Endodermal cell (in vitro differentiated cells): Measurements from ENCODE around the gene COL11A1. TPM values are rescaled to one million over a fixed set of nuclear protein-coding genes. Genes with fewer than 3 reads are reported as not detected.

Experiments used
- DNase-seq: peaks from one replicate; pipeline ENCODE4 v3.0.0-alpha.2; 2017
- H3K27ac ChIP-seq: 2 replicates; pipeline ENCODE4 v1.5.1; 2013; ENCODE audit warnings: mild to moderate bottlenecking, low read depth, low read length, moderate library complexity
- H3K27me3 ChIP-seq: 2 replicates; pipeline ENCODE4 v1.6.1; 2013; ENCODE audit warnings: mild to moderate bottlenecking, low read length, moderate library complexity; ENCODE audit not compliant: insufficient read depth, control insufficient read depth, poor library complexity, severe bottlenecking
- H3K36me3 ChIP-seq: 2 replicates; pipeline ENCODE4 v1.7.0; 2013; ENCODE audit warnings: mild to moderate bottlenecking, low read length, moderate library complexity; ENCODE audit not compliant: control insufficient read depth, insufficient read depth
- H3K4me1 ChIP-seq: one replicate; pipeline ENCODE4 v1.7.0; 2013; ENCODE audit warnings: low read length; ENCODE audit not compliant: control insufficient read depth, insufficient read depth
- H3K4me3 ChIP-seq: 2 replicates; pipeline ENCODE4 v1.5.1; 2013; ENCODE audit warnings: mild to moderate bottlenecking, low read length, moderate library complexity
- H3K9ac ChIP-seq: 2 replicates; pipeline ENCODE4 v1.6.1; 2013; ENCODE audit warnings: mild to moderate bottlenecking, low read length, moderate library complexity; ENCODE audit not compliant: poor library complexity, severe bottlenecking; ENCODE audit errors: extremely low read depth
- H3K9me3 ChIP-seq: 2 replicates; pipeline ENCODE4 v1.6.1; 2013; ENCODE audit warnings: mild to moderate bottlenecking, low read length, moderate library complexity; ENCODE audit not compliant: control insufficient read depth
- H3K27ac Mint-ChIP-seq: 2 replicates; pipeline ENCODE4 v1.8.0; 2020; ENCODE audit warnings: mixed read lengths
- H3K27me3 Mint-ChIP-seq: 2 replicates; pipeline ENCODE4 v1.8.0; 2021; ENCODE audit warnings: mild to moderate bottlenecking, mixed read lengths; ENCODE audit not compliant: insufficient read depth
- H3K36me3 Mint-ChIP-seq: 2 replicates; pipeline ENCODE4 v1.8.0; 2020; ENCODE audit warnings: low read depth, mixed read lengths
- H3K4me1 Mint-ChIP-seq: 2 replicates; pipeline ENCODE4 v1.8.0; 2020; ENCODE audit warnings: mixed read lengths
- H3K4me3 Mint-ChIP-seq: 2 replicates; pipeline ENCODE4 v1.8.0; 2020; ENCODE audit warnings: mild to moderate bottlenecking, moderate library complexity, mixed read lengths
- H3K9me3 Mint-ChIP-seq: 2 replicates; pipeline ENCODE4 v1.8.0; 2020; ENCODE audit warnings: mild to moderate bottlenecking, mixed read lengths
- CTCF ChIP-seq: fragments of 200-600 bp; sonication (generic); conservative IDR thresholded peaks from 2 replicates; pipeline ENCODE4 v1.5.0; 2021; ENCODE audit warnings: antibody characterized with exemption, mild to moderate bottlenecking
- WGBS, 2 experiments: methylation state at CpG; one replicate each; pipeline versions ENCODE4 v1.1.5 to v1.1.7; 2013; ENCODE audit warnings: missing lambda C conversion rate in 2 of 2, mixed read lengths in 1 of 2; ENCODE audit not compliant: insufficient coverage in 1 of 2, insufficient read length in 1 of 2; 5-methylcytosine and 5-hydroxymethylcytosine counted together
- total RNA-seq, 2 donors: library from RNA; stranded (reverse); fragmentation: NEBNext Ultra II Directional in 1 of 2; extraction: Animal tissue kit (Norgen Biotek cat#: 25700) in 1 of 2; gene quantifications; 2 replicates in 1 of 2; 3 replicates in 1 of 2; pipeline ENCODE4 v1.2.1, GENCODE V29; 2021

COL11A1 gene
- total RNA-seq, 2 donors from 2014 or later = 6.7 to 27.5 TPM

DNA sequence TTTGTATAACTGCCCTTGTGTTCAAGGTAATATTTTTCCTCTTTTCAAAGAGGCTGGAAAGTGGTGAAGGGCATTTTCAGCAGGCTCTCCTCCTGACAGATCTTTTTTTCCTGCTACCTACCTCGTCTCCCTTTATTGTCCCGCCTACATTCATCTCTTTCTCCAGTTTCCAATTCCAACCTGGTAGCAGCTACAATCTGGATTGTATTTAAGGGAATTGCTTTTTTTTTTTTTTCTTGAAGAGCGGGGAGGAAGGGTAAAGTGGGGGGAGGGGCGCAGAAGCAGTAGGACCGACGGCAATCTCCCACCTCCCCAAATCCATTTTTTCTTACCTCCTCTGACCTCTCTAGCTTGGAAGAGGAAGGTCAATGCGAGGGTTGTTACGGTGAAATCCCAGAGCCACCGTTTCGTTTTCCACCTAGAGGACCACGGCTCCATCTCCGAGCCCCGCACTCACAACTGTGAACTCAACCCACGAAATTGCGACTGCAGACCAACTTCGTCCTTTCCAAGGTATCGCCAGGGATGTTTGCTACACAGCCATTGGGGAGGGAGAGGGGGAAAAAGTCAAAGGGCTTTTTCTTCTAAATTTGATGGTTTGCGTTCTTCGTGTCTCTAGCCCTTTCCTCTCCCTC lies 464 bp downstream of the COL11A1 start:
- peaks cover 23% of the 10 kb centered on the region for H3K4me1 Mint-ChIP-seq
- Histone ChIP-seq H3K4me3 (peak overlapping the region; percentile 80), H3K4me1 (peaks cover 5% of the 10 kb centered on the region), H3K9ac (peak overlapping the region; percentile 44), H3K27me3 (peaks cover 22% of the 10 kb centered on the region), H3K9me3 (no peaks in the 10 kb centered on the region), H3K27ac (peak overlapping the region; percentile 44), H3K36me3 (no peaks in the 10 kb centered on the region)
- WGBS, 2 experiments = 0 to 1% methylated on average over 1 to 17 of the region's 19 CpGs
- H3K4me3 Mint-ChIP-seq = peak overlapping the region; percentile 75
- no peaks in the 10 kb centered on the region for H3K36me3 Mint-ChIP-seq
- H3K27me3 Mint-ChIP-seq = peaks cover 29% of the 10 kb centered on the region
- H3K9me3 Mint-ChIP-seq = no peaks in the 10 kb centered on the region
- no peak for TF ChIP-seq CTCF
- H3K27ac Mint-ChIP-seq = no peak overlapping the region
- DNase-seq = no peak

DNA sequence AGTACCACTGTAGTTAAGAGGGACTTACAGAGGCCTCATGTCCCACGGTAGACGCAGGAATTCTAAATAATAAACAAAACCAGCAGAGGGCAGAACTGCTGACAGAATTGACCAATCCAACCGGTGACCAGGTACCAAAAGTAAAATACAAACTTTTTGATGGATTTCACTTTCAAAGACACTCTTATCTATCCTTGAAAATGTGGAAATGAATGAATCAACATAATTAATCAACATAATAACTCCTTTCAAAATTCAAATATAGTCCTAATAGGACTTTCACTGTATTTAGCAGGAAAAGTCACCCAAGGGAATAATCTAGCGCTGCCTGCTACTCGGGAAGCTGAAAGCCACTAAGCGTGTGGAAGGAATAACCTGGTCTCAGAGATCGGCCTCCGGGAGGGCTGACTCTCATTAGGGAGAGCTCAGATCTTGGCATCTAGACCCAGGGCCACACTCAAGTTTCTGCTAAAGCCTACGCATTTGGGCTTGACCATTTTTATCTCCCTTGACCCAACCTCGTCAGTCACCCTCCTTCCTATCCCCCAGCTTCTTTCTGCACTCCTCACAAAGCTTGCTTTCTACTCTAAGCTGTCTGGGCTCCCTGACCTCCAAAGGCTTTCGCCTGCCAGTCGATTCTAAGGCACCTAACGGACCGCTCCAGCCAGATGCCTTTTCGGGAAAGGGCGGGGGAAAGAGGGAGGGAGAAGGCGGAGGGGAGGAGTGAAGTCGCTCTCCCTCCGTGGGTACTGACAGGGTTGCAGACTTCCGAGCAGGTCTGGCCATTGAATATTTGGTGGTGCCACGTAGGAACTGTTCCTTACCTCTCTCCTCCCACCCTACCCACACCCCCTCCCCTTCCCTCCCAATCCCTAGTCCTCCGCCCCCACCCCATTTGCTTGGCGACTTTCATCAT lies 1.6 kb downstream of the COL11A1 start:
- Histone ChIP-seq H3K4me3 (peak overlapping the region; percentile 80), H3K36me3 (no peaks in the 10 kb centered on the region), H3K27ac (no peak overlapping the region), H3K9ac (no peak overlapping the region), H3K4me1 (peaks cover 5% of the 10 kb centered on the region), H3K9me3 (no peaks in the 10 kb centered on the region), H3K27me3 (peaks cover 22% of the 10 kb centered on the region)
- whole genome bisulfite sequencing, 2 experiments = 0 to 1% methylated on average over 4 to 21 of the region's 23 CpGs
- H3K36me3 Mint-ChIP-seq = no peaks in the 10 kb centered on the region
- DNase-seq = peak; percentile 83
- H3K4me3 Mint-ChIP-seq = peak overlapping the region; percentile 75
- peaks cover 29% of the 10 kb centered on the region for H3K27me3 Mint-ChIP-seq
- TF ChIP-seq CTCF = peak; percentile 77
- no peaks in the 10 kb centered on the region for H3K9me3 Mint-ChIP-seq
- H3K4me1 Mint-ChIP-seq = peaks cover 23% of the 10 kb centered on the region
- no peak overlapping the region for H3K27ac Mint-ChIP-seq

DNA sequence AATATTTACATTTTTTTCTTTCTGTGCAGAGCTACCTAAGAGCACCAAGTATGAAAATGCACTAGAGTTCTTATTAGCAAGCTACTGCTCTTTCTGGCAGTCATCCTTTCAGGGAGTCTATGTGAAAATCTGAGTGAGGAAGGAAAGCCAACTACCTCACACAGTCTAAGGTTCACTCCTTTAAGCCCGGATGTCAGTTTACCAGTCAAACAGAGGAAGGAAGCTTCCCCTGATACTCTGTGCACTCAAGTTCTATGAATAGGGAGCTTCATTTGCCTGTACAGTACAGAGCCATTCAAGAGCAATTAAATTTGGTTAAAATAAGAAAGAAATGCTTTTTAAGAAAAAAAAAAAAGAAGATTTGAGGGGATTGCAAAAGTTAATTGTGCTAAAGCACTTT lies 6.9 kb downstream of the COL11A1 start:
- no peak overlapping the region for H3K9ac ChIP-seq
- Mint-ChIP-seq H3K9me3 (no peaks in the 10 kb centered on the region), H3K36me3 (no peaks in the 10 kb centered on the region), H3K4me3 (no peak overlapping the region), H3K4me1 (no peaks in the 10 kb centered on the region), H3K27me3 (peaks cover under 1% of the 10 kb centered on the region), H3K27ac (no peak overlapping the region)
- no peak overlapping the region for H3K4me3 ChIP-seq
- H3K4me1 ChIP-seq = no peaks in the 10 kb centered on the region
- no peak for TF ChIP-seq CTCF
- H3K36me3 ChIP-seq = no peaks in the 10 kb centered on the region
- no peak overlapping the region for H3K27ac ChIP-seq
- DNase-seq = no peak
- no peaks in the 10 kb centered on the region for H3K9me3 ChIP-seq
- H3K27me3 ChIP-seq = no peaks in the 10 kb centered on the region
- 90% methylated on average over 1 of the region's 1 CpG; no CpG with 5 or more reads in 1 of the 2 experiments for WGBS, 2 experiments
